HepG2 (cell line): ENCODE measurements around the gene PANK4. TPM values are rescaled to one million over a fixed set of nuclear protein-coding genes. Genes with fewer than 3 reads are reported as not detected.

Experiments
- ADNP ChIP-seq: sonication (generic); formaldehyde crosslinking; IDR thresholded peaks from 2 replicates; pipeline ENCODE4 v1.4.0; 2020; ENCODE audit warnings: missing genetic modification reagents
- ATF2 ChIP-seq: sonication (generic); formaldehyde crosslinking; IDR thresholded peaks from 2 replicates; pipeline ENCODE4 v1.4.0; 2020; ENCODE audit warnings: missing genetic modification reagents
- ATF7-NPFF ChIP-seq: sonication (generic); formaldehyde crosslinking; IDR thresholded peaks from 2 replicates; pipeline ENCODE4 v1.8.1; 2023; ENCODE audit warnings: mild to moderate bottlenecking, low read depth, missing genetic modification reagents, moderate library complexity
- ELF3 ChIP-seq: IDR thresholded peaks from 2 replicates; pipeline ENCODE4 v1.6.1; 2016; ENCODE audit warnings: missing genetic modification reagents, missing compliant biosample characterization
- FOXO1 ChIP-seq: sonication (generic); formaldehyde crosslinking; IDR thresholded peaks from 2 replicates; pipeline ENCODE4 v1.4.0; 2020; ENCODE audit warnings: missing genetic modification reagents
- HMG20A ChIP-seq: IDR thresholded peaks from 2 replicates; pipeline ENCODE4 v1.6.1; 2016; ENCODE audit warnings: borderline replicate concordance
- HOXA3 ChIP-seq: sonication (generic); formaldehyde crosslinking; IDR thresholded peaks from 2 replicates; pipeline ENCODE4 v1.5.0; 2020; ENCODE audit warnings: missing genetic modification reagents
- KDM2A ChIP-seq: sonication (generic); formaldehyde crosslinking; IDR thresholded peaks from 2 replicates; pipeline ENCODE4 v1.4.0; 2020; ENCODE audit warnings: low read depth, missing genetic modification reagents, borderline replicate concordance
- LBX2 ChIP-seq: sonication (generic); formaldehyde crosslinking; IDR thresholded peaks from 2 replicates; pipeline ENCODE4 v1.5.0; 2020; ENCODE audit warnings: missing genetic modification reagents, mild to moderate bottlenecking, borderline replicate concordance
- MEF2D ChIP-seq: sonication (generic); formaldehyde crosslinking; IDR thresholded peaks from 2 replicates; pipeline ENCODE4 v1.5.1; 2020; ENCODE audit warnings: mild to moderate bottlenecking, missing genetic modification reagents
- MTA1 ChIP-seq: sonication (generic); formaldehyde crosslinking; IDR thresholded peaks from 2 replicates; pipeline ENCODE4 v1.4.0; 2020; ENCODE audit warnings: missing genetic modification reagents, mild to moderate bottlenecking, borderline replicate concordance
- PATZ1 ChIP-seq: sonication (generic); formaldehyde crosslinking; IDR thresholded peaks from 2 replicates; pipeline ENCODE4 v1.4.0; 2020; ENCODE audit warnings: missing genetic modification reagents
- PHF5A ChIP-seq: IDR thresholded peaks from one replicate; pipeline ENCODE4 v1.6.1; 2018; ENCODE audit warnings: low read depth, missing genetic modification reagents; ENCODE audit not compliant: unreplicated experiment
- RORA ChIP-seq: sonication (generic); formaldehyde crosslinking; IDR thresholded peaks from 2 replicates; pipeline ENCODE4 v1.5.0; 2020; ENCODE audit warnings: mild to moderate bottlenecking, missing genetic modification reagents, moderate library complexity
- SIN3A ChIP-seq: IDR thresholded peaks from 2 replicates; pipeline ENCODE4 v1.6.1; 2011; ENCODE audit warnings: low read depth, mild to moderate bottlenecking, control low read depth, low read length, borderline replicate concordance
- SNAPC2 ChIP-seq: sonication (generic); formaldehyde crosslinking; IDR thresholded peaks from 2 replicates; pipeline ENCODE4 v1.8.1; 2022; ENCODE audit warnings: mild to moderate bottlenecking, missing genetic modification reagents
- SP2 ChIP-seq: sonication (generic); formaldehyde crosslinking; IDR thresholded peaks from 2 replicates; pipeline ENCODE4 v1.5.1; 2020; ENCODE audit warnings: mild to moderate bottlenecking, missing genetic modification reagents
- THRA ChIP-seq: sonication (generic); formaldehyde crosslinking; IDR thresholded peaks from 2 replicates; pipeline ENCODE4 v1.4.0; 2020; ENCODE audit warnings: missing genetic modification reagents, borderline replicate concordance
- ZMAT3 ChIP-seq: sonication (generic); formaldehyde crosslinking; conservative IDR thresholded peaks from 2 replicates; pipeline ENCODE4 v1.7.0; 2021; ENCODE audit warnings: missing genetic modification reagents
- ZNF235 ChIP-seq: sonication (generic); formaldehyde crosslinking; IDR thresholded peaks from 2 replicates; pipeline ENCODE4 v1.8.1; 2023; ENCODE audit warnings: mild to moderate bottlenecking, missing genetic modification reagents, borderline replicate concordance
- ZNF350 ChIP-seq: sonication (generic); formaldehyde crosslinking; IDR thresholded peaks from 2 replicates; pipeline ENCODE4 v1.4.0; 2020; ENCODE audit warnings: mild to moderate bottlenecking, low read depth, missing genetic modification reagents, borderline replicate concordance
- ZNF770 ChIP-seq: sonication (generic); formaldehyde crosslinking; IDR thresholded peaks from 2 replicates; pipeline ENCODE4 v1.5.0; 2020; ENCODE audit warnings: mild to moderate bottlenecking, missing genetic modification reagents
- ZSCAN25 ChIP-seq: sonication (generic); formaldehyde crosslinking; IDR thresholded peaks from 2 replicates; pipeline ENCODE4 v1.8.0; 2022; ENCODE audit warnings: mild to moderate bottlenecking, missing genetic modification reagents
- ZSCAN9 ChIP-seq: IDR thresholded peaks from 2 replicates; pipeline ENCODE4 v1.6.1; 2016; ENCODE audit warnings: borderline replicate concordance
- polyA plus RNA-seq, 8 experiments: library from polyadenylated mRNA; depleted of rRNA in 3 of 8; stranded (reverse) in 7 of 8; unstranded in 1 of 8; fragments of >200 nt; fragmentation: Illumina TruSeq in 4 of 8; extraction: Trizol in 4 of 8; gene quantifications; 2 replicates each; pipeline versions ENCODE4 v1.2.1 to v1.2.3, GENCODE V29; 2011 to 2016; ENCODE audit warnings: low read depth in 4 of 8, missing spikeins in 1 of 8, mixed read lengths in 1 of 8; ENCODE audit not compliant: insufficient read depth in 1 of 8
- total RNA-seq, 5 experiments: library from RNA; depleted of rRNA; stranded (reverse); fragments of >200 nt; fragmentation: Illumina TruSeq; extraction: Trizol; gene quantifications; 2 replicates each; pipeline ENCODE4 v1.2.3, GENCODE V29; 2016; ENCODE audit warnings: low read depth in 1 of 5

Gene PANK4
- total and polyA plus RNA-seq, 2 of the 13 experiments (the other 11 are each of a cell fraction or from before 2014, with no cell fraction given), result 17.4 to 19.3 TPM

GRCh38 chr1:2571348-2571747, 45.0 kb upstream of the PANK4 start (continued):
- peak; percentile 98 for TF ChIP-seq THRA (CRISPR knock-in tag)
- 0 out of 2 replicates have a peak, but pooled peaks have one; percentile 31 for TF ChIP-seq ZNF350
- 0 out of 2 replicates have a peak, but pooled peaks have one; percentile 22 for TF ChIP-seq PATZ1
- 0 out of 2 replicates have a peak, but pooled peaks have one; percentile 66 for TF ChIP-seq MTA1
- TF ChIP-seq ZSCAN9 (CRISPR knock-in tag), result 0 out of 2 replicates have a peak, but pooled peaks have one; percentile 33
- peak; percentile 14; the same call in 1 of the 2 replicates for TF ChIP-seq ADNP (CRISPR knock-in tag)
- TF ChIP-seq RORA, result no peak
- no peak for TF ChIP-seq KDM2A
- TF ChIP-seq ELF3 (CRISPR knock-in tag), result 0 out of 2 replicates have a peak, but pooled peaks have one; percentile 33
- no peak for TF ChIP-seq ATF7-NPFF (CRISPR knock-in tag)
- TF ChIP-seq SNAPC2 (CRISPR knock-in tag), result no peak
- no peak for TF ChIP-seq HMG20A (CRISPR knock-in tag)
- no peak for TF ChIP-seq SP2 (CRISPR knock-in tag)
- TF ChIP-seq SIN3A, result no peak
- no peak for TF ChIP-seq ZNF235 (CRISPR knock-in tag)
- peak; percentile 47; the same call in 1 of the 2 replicates for TF ChIP-seq MEF2D
- TF ChIP-seq ZMAT3 (CRISPR knock-in tag), result no peak
- TF ChIP-seq ATF2 (CRISPR knock-in tag), result 0 out of 2 replicates have a peak, but pooled peaks have one; percentile 20
- TF ChIP-seq ZNF770 (CRISPR knock-in tag), result peak; percentile 99
- peak; percentile 76 for TF ChIP-seq FOXO1
- 0 out of 2 replicates have a peak, but pooled peaks have one; percentile 36 for TF ChIP-seq ZSCAN25 (CRISPR knock-in tag)
- no peak for TF ChIP-seq LBX2 (CRISPR knock-in tag)
- TF ChIP-seq PHF5A (CRISPR knock-in tag), result no peak
- peak; percentile 12; the same call in 1 of the 2 replicates for TF ChIP-seq HOXA3
